Loucy (cell line): ENCODE results near the gene EML2.

ENCODE experiments used
- H2AFZ ChIP-seq: fragments of 200-600 bp; sonication (generic); 2 replicates; pipeline ENCODE4 v1.6.0; 2016; ENCODE audit warnings: antibody characterized with exemption, mild to moderate bottlenecking, low read length, moderate library complexity
- H3F3A ChIP-seq: fragments of 200-600 bp; 2 replicates; pipeline ENCODE4 v1.6.0; 2016; ENCODE audit warnings: antibody characterized with exemption, low read depth, mild to moderate bottlenecking
- H3K27me3 ChIP-seq: fragments of 200-600 bp; sonication (generic); 2 replicates; pipeline ENCODE4 v1.6.1; 2014; ENCODE audit warnings: low read length, mild to moderate bottlenecking; ENCODE audit not compliant: insufficient read depth, poor library complexity, severe bottlenecking
- H3K36me3 ChIP-seq: fragments of 200-600 bp; sonication (generic); 2 replicates; pipeline ENCODE4 v1.6.1; 2016; ENCODE audit warnings: low read length; ENCODE audit not compliant: insufficient read depth
- H3K4me1 ChIP-seq: fragments of 200-600 bp; sonication (generic); 2 replicates; pipeline ENCODE4 v1.5.1; 2014; ENCODE audit warnings: low read length, mild to moderate bottlenecking; ENCODE audit not compliant: insufficient read depth, poor library complexity, severe bottlenecking
- H3K4me2 ChIP-seq: fragments of 200-600 bp; sonication (generic); 2 replicates; pipeline ENCODE4 v1.6.0; 2014; ENCODE audit warnings: antibody characterized with exemption, low read length, low read depth, mild to moderate bottlenecking; ENCODE audit not compliant: poor library complexity, severe bottlenecking
- H3K4me3 ChIP-seq: fragments of 200-600 bp; sonication (generic); 2 replicates; pipeline ENCODE4 v1.5.1; 2014; ENCODE audit warnings: low read length, mild to moderate bottlenecking, mixed read lengths; ENCODE audit not compliant: poor library complexity, severe bottlenecking
- H3K79me2 ChIP-seq: fragments of 200-600 bp; sonication (generic); 2 replicates; pipeline ENCODE4 v1.6.1; 2014; ENCODE audit warnings: low read length; ENCODE audit not compliant: insufficient read depth
- H3K9ac ChIP-seq: fragments of 200-600 bp; sonication (generic); 2 replicates; pipeline ENCODE4 v1.6.0; 2014; ENCODE audit warnings: mild to moderate bottlenecking, low read depth, low read length, moderate library complexity; ENCODE audit not compliant: poor library complexity, severe bottlenecking
- H3K9me2 ChIP-seq: fragments of 200-600 bp; sonication (generic); replicated peaks from 2 replicates; pipeline ENCODE4 v1.6.1; 2016; ENCODE audit warnings: low read depth, low read length, mixed read lengths
- H3K9me3 ChIP-seq: fragments of 200-600 bp; sonication (generic); 2 replicates; pipeline ENCODE4 v1.6.1; 2014; ENCODE audit warnings: mild to moderate bottlenecking, antibody characterized with exemption, low read length, low read depth; ENCODE audit not compliant: insufficient read depth
- H4K20me1 ChIP-seq: fragments of 200-600 bp; sonication (generic); 2 replicates; pipeline ENCODE4 v1.6.0; 2014; ENCODE audit warnings: antibody characterized with exemption, low read length, mild to moderate bottlenecking; ENCODE audit not compliant: insufficient read depth, poor library complexity, severe bottlenecking
- CTCF ChIP-seq: fragments of 200-600 bp; sonication (generic); conservative IDR thresholded peaks from 2 replicates; pipeline ENCODE4 v1.5.1; 2014; ENCODE audit warnings: mild to moderate bottlenecking, antibody characterized with exemption, low read length
- EZH2phosphoT487 ChIP-seq: fragments of 200-600 bp; IDR thresholded peaks from 2 replicates; pipeline ENCODE4 v1.6.1; 2018; ENCODE audit warnings: antibody characterized with exemption, mild to moderate bottlenecking, moderate library complexity, borderline replicate concordance

The EML2 gene

DNA sequence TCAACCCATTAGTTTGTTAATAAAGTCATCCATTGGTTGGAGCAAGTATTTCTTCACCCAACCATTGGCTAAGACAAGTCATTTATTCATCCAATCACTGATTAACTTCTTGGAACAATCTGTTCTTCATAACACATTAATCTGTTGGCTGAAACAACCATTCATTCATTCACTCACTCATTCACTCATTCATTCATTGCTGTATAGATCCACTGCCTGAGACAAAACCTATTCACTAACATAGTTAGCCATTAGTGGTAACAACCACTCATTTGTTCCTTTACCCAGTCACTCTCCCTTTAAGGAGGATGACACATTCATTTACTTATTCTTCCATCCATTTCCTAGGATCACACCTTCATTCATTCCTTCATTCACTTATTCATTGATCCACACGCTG lies 15.2 kb downstream of the EML2 start:
- Histone ChIP-seq H3K36me3 (peaks cover 13% of the 10 kb centered on the region; the same call in 1 of the 2 replicates), H4K20me1 (no peaks in the 10 kb centered on the region), H3K27me3 (no peaks in the 10 kb centered on the region), H3K4me3 (no peak overlapping the region), H3K4me1 (no peaks in the 10 kb centered on the region), H3K9me3 (no peaks in the 10 kb centered on the region), H3K9ac (no peak overlapping the region), H2AFZ (no peak overlapping the region), H3K4me2 (no peak overlapping the region), H3F3A (no peaks in the 10 kb centered on the region), H3K79me2 (no peaks in the 10 kb centered on the region), H3K9me2 (no peaks in the 10 kb centered on the region)
- TF ChIP-seq CTCF (no peak), EZH2phosphoT487 (no peak)

- Histone ChIP-seq H3F3A (no peaks in the 10 kb centered on the region), H3K9me2 (no peaks in the 10 kb centered on the region), H3K4me1 (no peaks in the 10 kb centered on the region), H2AFZ (no peak overlapping the region), H3K27me3 (no peaks in the 10 kb centered on the region), H3K36me3 (peaks cover 19% of the 10 kb centered on the region; the same call in 1 of the 2 replicates), H3K4me3 (no peak overlapping the region), H3K9ac (no peak overlapping the region), H3K4me2 (no peak overlapping the region), H3K9me3 (no peaks in the 10 kb centered on the region), H3K79me2 (no peaks in the 10 kb centered on the region), H4K20me1 (no peaks in the 10 kb centered on the region)
- TF ChIP-seq EZH2phosphoT487 (no peak), CTCF (no peak)
These were observed 17.2 kb downstream of the EML2 start for GRCh38 chr19:45621976-45622503.

GRCh38 chr19:45621389-45621788 lies 17.8 kb downstream of the EML2 start:
- Histone ChIP-seq H3K79me2 (no peaks in the 10 kb centered on the region), H3K4me3 (no peak overlapping the region), H3K36me3 (peaks cover 19% of the 10 kb centered on the region; the same call in 1 of the 2 replicates), H4K20me1 (no peaks in the 10 kb centered on the region), H3K9ac (no peak overlapping the region), H3K9me3 (no peaks in the 10 kb centered on the region), H3K9me2 (no peaks in the 10 kb centered on the region), H3F3A (no peaks in the 10 kb centered on the region), H3K4me1 (no peaks in the 10 kb centered on the region), H3K27me3 (no peaks in the 10 kb centered on the region), H2AFZ (no peak overlapping the region), H3K4me2 (no peak overlapping the region)
- no peak for TF ChIP-seq EZH2phosphoT487
- TF ChIP-seq CTCF: no peak
